DOHH2 (cell line): ENCODE measurements around the gene DNAJC25.

Experiments
- EZH2phosphoT487 ChIP-seq: fragments of 200-600 bp; sonication (generic); IDR thresholded peaks from 2 replicates; pipeline ENCODE4 v1.6.1; 2017; ENCODE audit warnings: borderline replicate concordance, mild to moderate bottlenecking, antibody characterized with exemption, low read length, moderate library complexity, mixed read lengths
- TF ChIP-seq, protein P1 (sequence below): fragments of 200-600 bp; sonication (generic); IDR thresholded peaks from one replicate; pipeline ENCODE4 v1.5.1; 2014; ENCODE audit warnings: antibody characterized with exemption, mild to moderate bottlenecking, low read depth, low read length; ENCODE audit not compliant: poor library complexity, severe bottlenecking

DNA sequence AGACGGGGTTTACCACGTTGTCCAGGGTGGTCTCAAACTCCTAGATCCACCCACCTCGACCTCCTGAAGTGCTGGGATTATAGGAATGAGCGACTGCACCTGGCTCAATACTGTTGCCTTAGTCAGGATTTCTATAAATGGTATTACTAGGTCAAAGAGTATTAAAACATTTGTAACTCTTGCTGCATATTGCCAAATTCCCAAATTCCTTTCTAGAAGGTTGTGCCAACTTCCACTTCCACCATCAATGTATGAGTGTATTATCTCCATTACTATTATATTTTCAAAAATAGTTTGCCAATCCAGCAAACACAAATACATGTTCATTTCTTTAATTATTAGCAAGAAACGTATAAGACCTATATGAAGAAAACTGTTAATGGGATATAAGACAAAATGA is 42.3 kb upstream of the DNAJC25 start:
- TF ChIP-seq, protein P1, sequence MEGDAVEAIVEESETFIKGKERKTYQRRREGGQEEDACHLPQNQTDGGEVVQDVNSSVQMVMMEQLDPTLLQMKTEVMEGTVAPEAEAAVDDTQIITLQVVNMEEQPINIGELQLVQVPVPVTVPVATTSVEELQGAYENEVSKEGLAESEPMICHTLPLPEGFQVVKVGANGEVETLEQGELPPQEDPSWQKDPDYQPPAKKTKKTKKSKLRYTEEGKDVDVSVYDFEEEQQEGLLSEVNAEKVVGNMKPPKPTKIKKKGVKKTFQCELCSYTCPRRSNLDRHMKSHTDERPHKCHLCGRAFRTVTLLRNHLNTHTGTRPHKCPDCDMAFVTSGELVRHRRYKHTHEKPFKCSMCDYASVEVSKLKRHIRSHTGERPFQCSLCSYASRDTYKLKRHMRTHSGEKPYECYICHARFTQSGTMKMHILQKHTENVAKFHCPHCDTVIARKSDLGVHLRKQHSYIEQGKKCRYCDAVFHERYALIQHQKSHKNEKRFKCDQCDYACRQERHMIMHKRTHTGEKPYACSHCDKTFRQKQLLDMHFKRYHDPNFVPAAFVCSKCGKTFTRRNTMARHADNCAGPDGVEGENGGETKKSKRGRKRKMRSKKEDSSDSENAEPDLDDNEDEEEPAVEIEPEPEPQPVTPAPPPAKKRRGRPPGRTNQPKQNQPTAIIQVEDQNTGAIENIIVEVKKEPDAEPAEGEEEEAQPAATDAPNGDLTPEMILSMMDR = no peak
- TF ChIP-seq EZH2phosphoT487 = no peak
